Right lobe of liver (tissue), 6 donors: ENCODE measurements around the gene TBC1D13. TPM values are rescaled to one million over a fixed set of nuclear protein-coding genes. Genes with fewer than 3 reads are reported as not detected.
"Not testable (repeated sequence)": the region's sequence is repeated elsewhere in the genome, so short reads cannot be mapped to it uniquely, and the experiment has no call there.

Experiments
- ATAC-seq, 4 donors: fragments of 200-7000 bp; cut with Tn5 transposase; one replicate each; pipeline ENCODE4 v1.9.1; 2020; ENCODE audit warnings: mild to moderate bottlenecking in 4 of 4, moderate library complexity in 4 of 4
- DNase-seq, 3 donors: peaks; one replicate each; pipeline ENCODE4 v3.0.0-alpha.2; 2020
- H3K27ac ChIP-seq, 3 donors: fragments of 200-600 bp; one replicate each; pipeline ENCODE4 v1.8.0; 2022
- H3K27me3 ChIP-seq, 2 donors: fragments of 200-600 bp; one replicate each; pipeline ENCODE4 v1.8.0; 2022
- H3K36me3 ChIP-seq, 4 donors: fragments of 200-600 bp; sonication (generic) in 1 of 4; one replicate each; pipeline versions ENCODE4 v1.5.1 to v1.8.0; 2017 to 2022; ENCODE audit warnings: control low read depth in 1 of 4
- H3K4me1 ChIP-seq, 4 donors: fragments of 200-600 bp; sonication (generic) in 1 of 4; one replicate each; pipeline versions ENCODE4 v1.5.1 to v1.8.0; 2017 to 2022; ENCODE audit warnings: control low read depth in 1 of 4
- H3K4me3 ChIP-seq, 3 donors: fragments of 200-600 bp; one replicate each; pipeline ENCODE4 v1.8.0; 2022
- H3K9me3 ChIP-seq, 4 donors: fragments of 200-600 bp; sonication (generic) in 1 of 4; one replicate each; pipeline versions ENCODE4 v1.5.1 to v1.8.0; 2017 to 2022; ENCODE audit warnings: control low read depth in 1 of 4
- CTCF ChIP-seq, 4 donors: fragments of 200-600 bp in 3 of 4; fragments of 450-650 bp in 1 of 4; IDR thresholded peaks; one replicate each; pipeline versions ENCODE4 v1.5.1 to v1.8.0; 2016 to 2022; ENCODE audit warnings: antibody characterized with exemption in 4 of 4, mild to moderate bottlenecking in 2 of 4
- POLR2A ChIP-seq: fragments of 450-650 bp; IDR thresholded peaks from one replicate; pipeline ENCODE4 v1.6.1; 2017; ENCODE audit warnings: antibody characterized with exemption, mild to moderate bottlenecking
- WGBS: methylation state at CpG from one replicate; pipeline ENCODE4 v1.1.6; 2018; ENCODE audit warnings: low coverage, low lambda C conversion rate; ENCODE audit not compliant: insufficient coverage; ENCODE audit errors: missing lambda C conversion rate; 5-methylcytosine and 5-hydroxymethylcytosine counted together
- intact Hi-C, 2 donors: fragments of 100-400 bp; cut with DNase I; formaldehyde crosslinking; loops; one replicate each; pipeline versions ENCODE4 v1.11.2 to v1.14.1; 2022
- total RNA-seq, 6 experiments: library from RNA; depleted of rRNA in 2 of 6; stranded (reverse); fragments of >200 nt in 2 of 6; fragmentation: NEBNext Ultra II Directional in 3 of 6; extraction: Animal tissue kit (Norgen Biotek cat#: 25700) in 3 of 6; gene quantifications; one replicate each; pipeline versions ENCODE4 v1.1.0 to v1.2.4, GENCODE V29; 2016 to 2023
- donor health status: DM: no; HTN: yes; CAD: no.
- donor health status: DM: no; HTN: no; CAD: no.
- donor health status: DM: no; HTN: no; CAD: no.
- donor health status: DM: no; HTN: yes; CAD: no.
- donor health status: DM: no; HTN: yes; CAD: no.

Gene TBC1D13
- total RNA-seq, 6 experiments from 2014 or later, result 7.3 to 16.0 (median 12.6) TPM

GRCh38 chr9:128840524-128840923 lies 53.5 kb downstream of the TBC1D13 start:
- Histone ChIP-seq H3K36me3 (no peaks in the 10 kb centered on the region), H3K27ac (no peak overlapping the region), H3K9me3 (no peaks in the 10 kb centered on the region), H3K27me3 (no peaks in the 10 kb centered on the region), H3K4me3 (no peak overlapping the region), H3K4me1 (peaks cover 0 to 12% (median 0%) of the 10 kb centered on the region in 4 donors)
- TF ChIP-seq POLR2A (no peak), CTCF (IDR thresholded peaks at IDR 0.05) (no peak)
- intact Hi-C loops, result no loop called here
- ATAC-seq (peak; percentile 34 to 65 (median 58)), DNase-seq (no peak)
- WGBS, result 86% methylated on average over 1 of the region's 1 CpG

DNA sequence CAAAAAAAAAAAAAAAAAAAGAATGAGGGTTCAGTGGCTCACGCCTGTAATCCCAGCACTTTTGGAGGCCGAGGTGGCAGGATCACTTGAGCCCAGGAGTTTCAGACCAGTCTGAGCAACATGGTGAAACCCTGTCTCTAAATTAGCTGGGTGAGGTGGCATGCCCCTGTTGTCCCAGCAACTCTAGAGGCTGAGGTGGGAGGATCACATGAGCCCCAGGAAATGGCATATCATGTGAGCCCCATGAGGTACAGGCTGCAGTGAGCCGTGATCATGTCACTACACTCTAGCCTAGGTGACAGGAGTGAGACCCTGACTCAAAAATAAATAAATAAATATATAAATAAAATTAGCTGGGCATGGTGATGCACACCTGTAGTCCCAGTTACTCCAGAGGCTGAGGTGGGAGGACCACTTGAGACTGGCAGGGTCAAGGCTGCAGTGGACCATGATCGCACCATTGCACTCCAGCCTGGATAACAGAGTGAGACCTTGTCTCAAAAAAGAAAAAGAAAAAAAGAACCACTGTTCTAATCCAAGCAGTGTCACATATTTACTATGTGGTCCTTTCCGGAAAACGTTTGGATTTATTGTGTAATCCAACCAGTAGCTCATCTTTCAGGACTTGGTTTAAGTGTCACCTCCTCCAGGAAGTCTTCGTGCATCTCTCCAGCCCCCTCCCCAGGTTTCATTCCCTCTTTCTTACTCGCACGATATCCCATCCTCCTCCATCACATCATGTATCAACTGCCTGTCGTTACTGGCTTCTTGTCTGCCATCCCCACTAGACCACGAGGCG lies 54.8 kb downstream of the TBC1D13 start:
- no peak for TF ChIP-seq POLR2A
- TF ChIP-seq CTCF (IDR thresholded peaks at IDR 0.05), result no peak
- intact Hi-C loops, result no loop called here

GRCh38 chr9:128843171-128843570 lies 56.1 kb downstream of the TBC1D13 start:
- H3K27me3 ChIP-seq, intact Hi-C loops, H3K27ac ChIP-seq, DNase-seq, H3K4me1 ChIP-seq, H3K4me3 ChIP-seq, ATAC-seq, H3K36me3 ChIP-seq, H3K9me3 ChIP-seq: not testable (repeated sequence)
- 93% methylated on average over 7 of the region's 7 CpGs for WGBS

More for the DNA sequence above, 54.8 kb downstream of the TBC1D13 start:
- peaks cover 0 to 8% (median 0%) of the 10 kb centered on the region in 4 donors for H3K4me1 ChIP-seq
- no peak overlapping the region for H3K27ac ChIP-seq
- ATAC-seq, result no peak
- no peak overlapping the region for H3K4me3 ChIP-seq
- no peaks in the 10 kb centered on the region for H3K36me3 ChIP-seq
- H3K9me3 ChIP-seq, result no peaks in the 10 kb centered on the region
- no peak for DNase-seq
- no peaks in the 10 kb centered on the region for H3K27me3 ChIP-seq
- WGBS, result 86% methylated on average over 10 of the region's 12 CpGs

GRCh38 chr9:128845186-128845931 lies 58.3 kb downstream of the TBC1D13 start:
- TF ChIP-seq CTCF (IDR thresholded peaks at IDR 0.05), result no peak
- TF ChIP-seq POLR2A, result no peak
- Histone ChIP-seq H3K27ac (no peak overlapping the region), H3K4me1 (peaks cover 0 to 3% (median 0%) of the 10 kb centered on the region in 4 donors), H3K36me3 (no peaks in the 10 kb centered on the region), H3K27me3 (no peaks in the 10 kb centered on the region), H3K4me3 (no peak overlapping the region), H3K9me3 (no peaks in the 10 kb centered on the region)
- WGBS, result 81% methylated on average over 3 of the region's 13 CpGs
- ATAC-seq, result peak in 2 of 4 donors; percentile 15 to 21
- DNase-seq, result peak in 1 of 3 donors; percentile 42
- intact Hi-C loops, result no loop called here

DNA sequence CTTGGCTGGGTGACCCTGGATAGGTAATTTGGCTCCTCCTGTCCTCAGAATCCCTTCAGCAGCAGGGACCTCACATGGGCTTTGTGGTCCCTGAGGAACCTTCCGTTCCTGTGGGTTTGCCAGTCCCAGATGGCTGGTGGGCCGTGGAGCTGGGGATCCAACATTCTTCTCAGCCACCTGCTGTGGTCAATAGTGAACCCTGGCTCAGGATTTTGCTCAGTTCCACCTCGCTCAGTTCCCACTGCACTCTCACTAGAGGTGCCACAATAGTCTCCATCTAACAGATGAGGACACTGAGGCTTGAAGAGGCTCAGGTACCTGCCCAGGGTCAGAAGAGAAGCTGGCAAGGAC lies 59.6 kb downstream of the TBC1D13 start:
- peak in 1 of 3 donors; percentile 11 for DNase-seq

More for the DNA sequence above, 59.6 kb downstream of the TBC1D13 start:
- intact Hi-C loops, result no loop called here
- H3K36me3 ChIP-seq, result no peaks in the 10 kb centered on the region
- H3K27me3 ChIP-seq, result no peaks in the 10 kb centered on the region
- TF ChIP-seq POLR2A, result no peak
- TF ChIP-seq CTCF (IDR thresholded peaks at IDR 0.05), result no peak
- peak in 1 of 4 donors; percentile 15 for ATAC-seq
- no peak overlapping the region for H3K27ac ChIP-seq
- no peaks in the 10 kb centered on the region for H3K4me1 ChIP-seq
- H3K4me3 ChIP-seq, result no peak overlapping the region
- WGBS, result 92% methylated on average over 2 of the region's 3 CpGs
- H3K9me3 ChIP-seq, result no peaks in the 10 kb centered on the region
